ENCODE measurements around the gene GIPC2. TPM values are rescaled to one million over a fixed set of nuclear protein-coding genes. Genes with fewer than 3 reads are reported as not detected.

Gene GIPC2
- total RNA-seq, 2 donors from 2014 or later: 0.79 to 2.1 TPM

- no peak for DNase-seq
- no peak overlapping the region for H3K27ac Mint-ChIP-seq
- Histone ChIP-seq H3K9ac (ENCODE audit: extremely low read depth, low read length, poor library complexity, severe bottlenecking) (no peak overlapping the region), H3K27me3 (ENCODE audit: control insufficient read depth, insufficient read depth, low read length, poor library complexity, severe bottlenecking) (no peaks in the 10 kb centered on the region), H3K36me3 (ENCODE audit: control insufficient read depth, insufficient read depth, low read length) (no peaks in the 10 kb centered on the region), H3K4me3 (ENCODE audit: low read length) (no peak overlapping the region), H3K4me1 (ENCODE audit: control insufficient read depth, insufficient read depth, low read length) (no peaks in the 10 kb centered on the region), H3K9me3 (ENCODE audit: control insufficient read depth, low read length) (no peaks in the 10 kb centered on the region), H3K27ac (ENCODE audit: low read depth, low read length) (no peak overlapping the region)
- H3K9me3 Mint-ChIP-seq: no peaks in the 10 kb centered on the region
- TF ChIP-seq, protein P1, sequence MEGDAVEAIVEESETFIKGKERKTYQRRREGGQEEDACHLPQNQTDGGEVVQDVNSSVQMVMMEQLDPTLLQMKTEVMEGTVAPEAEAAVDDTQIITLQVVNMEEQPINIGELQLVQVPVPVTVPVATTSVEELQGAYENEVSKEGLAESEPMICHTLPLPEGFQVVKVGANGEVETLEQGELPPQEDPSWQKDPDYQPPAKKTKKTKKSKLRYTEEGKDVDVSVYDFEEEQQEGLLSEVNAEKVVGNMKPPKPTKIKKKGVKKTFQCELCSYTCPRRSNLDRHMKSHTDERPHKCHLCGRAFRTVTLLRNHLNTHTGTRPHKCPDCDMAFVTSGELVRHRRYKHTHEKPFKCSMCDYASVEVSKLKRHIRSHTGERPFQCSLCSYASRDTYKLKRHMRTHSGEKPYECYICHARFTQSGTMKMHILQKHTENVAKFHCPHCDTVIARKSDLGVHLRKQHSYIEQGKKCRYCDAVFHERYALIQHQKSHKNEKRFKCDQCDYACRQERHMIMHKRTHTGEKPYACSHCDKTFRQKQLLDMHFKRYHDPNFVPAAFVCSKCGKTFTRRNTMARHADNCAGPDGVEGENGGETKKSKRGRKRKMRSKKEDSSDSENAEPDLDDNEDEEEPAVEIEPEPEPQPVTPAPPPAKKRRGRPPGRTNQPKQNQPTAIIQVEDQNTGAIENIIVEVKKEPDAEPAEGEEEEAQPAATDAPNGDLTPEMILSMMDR (conservative IDR thresholded peaks at IDR 0.05): no peak
- H3K4me3 Mint-ChIP-seq: no peak overlapping the region
- H3K4me1 Mint-ChIP-seq: no peaks in the 10 kb centered on the region
- H3K36me3 Mint-ChIP-seq (ENCODE audit: low read depth): no peaks in the 10 kb centered on the region
- H3K27me3 Mint-ChIP-seq (ENCODE audit: insufficient read depth): no peaks in the 10 kb centered on the region
- 86% methylated on average over 1 of the region's 1 CpG; no CpG with 5 or more reads in 1 of the 2 experiments for WGBS, 2 experiments (ENCODE audit: insufficient coverage in 1 of 2, insufficient read length in 1 of 2)
Measured at GRCh38 chr1:78073441-78073840, 27.7 kb downstream of the GIPC2 start.

DNA sequence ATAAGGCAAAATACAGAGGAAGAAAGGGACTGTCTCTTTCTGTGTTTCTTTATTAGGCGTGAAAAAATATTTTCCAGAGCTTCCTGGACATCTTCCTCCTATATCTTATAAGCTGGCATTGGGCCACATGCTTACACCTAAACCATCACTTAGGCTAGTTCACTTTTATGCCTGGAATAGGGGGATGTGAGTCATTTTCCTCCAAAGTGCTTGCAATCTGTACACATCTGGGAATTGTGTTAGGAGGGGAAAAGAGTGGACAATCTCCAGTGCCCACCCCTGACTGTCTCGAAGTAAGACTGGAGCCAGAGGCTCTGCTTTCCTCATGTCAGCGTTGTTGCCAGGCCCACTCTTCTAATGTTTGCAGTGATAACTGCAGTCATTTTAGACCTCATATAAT is 29.9 kb downstream of the GIPC2 start:
- DNase-seq: no peak
- H3K36me3 Mint-ChIP-seq (ENCODE audit: low read depth): no peaks in the 10 kb centered on the region
- no peaks in the 10 kb centered on the region for H3K4me1 Mint-ChIP-seq
- 83 to 97% methylated on average over 1 to 3 of the region's 3 CpGs for WGBS, 2 experiments (ENCODE audit: insufficient coverage in 1 of 2, insufficient read length in 1 of 2)
- Histone ChIP-seq H3K4me3 (ENCODE audit: low read length) (no peak overlapping the region), H3K4me1 (ENCODE audit: control insufficient read depth, insufficient read depth, low read length) (no peaks in the 10 kb centered on the region), H3K9ac (ENCODE audit: extremely low read depth, low read length, poor library complexity, severe bottlenecking) (no peak overlapping the region), H3K27me3 (ENCODE audit: control insufficient read depth, insufficient read depth, low read length, poor library complexity, severe bottlenecking) (no peaks in the 10 kb centered on the region), H3K36me3 (ENCODE audit: control insufficient read depth, insufficient read depth, low read length) (no peaks in the 10 kb centered on the region), H3K9me3 (ENCODE audit: control insufficient read depth, low read length) (no peaks in the 10 kb centered on the region), H3K27ac (ENCODE audit: low read depth, low read length) (no peak overlapping the region)
- H3K27me3 Mint-ChIP-seq (ENCODE audit: insufficient read depth): no peaks in the 10 kb centered on the region
- H3K27ac Mint-ChIP-seq: no peak overlapping the region
- no peaks in the 10 kb centered on the region for H3K9me3 Mint-ChIP-seq
- TF ChIP-seq, protein P1 (conservative IDR thresholded peaks at IDR 0.05): no peak
- no peak overlapping the region for H3K4me3 Mint-ChIP-seq

- Mint-ChIP-seq H3K27ac (no peak overlapping the region), H3K4me1 (no peaks in the 10 kb centered on the region), H3K36me3 (ENCODE audit: low read depth) (no peaks in the 10 kb centered on the region)
Measured at GRCh38 chr1:78078358-78078757, 32.6 kb downstream of the GIPC2 start.

More at GRCh38 chr1:78078358-78078757, 32.6 kb downstream of the GIPC2 start:
- H3K9me3 Mint-ChIP-seq: no peaks in the 10 kb centered on the region
- no peak overlapping the region for H3K9ac ChIP-seq (ENCODE audit: extremely low read depth, low read length, poor library complexity, severe bottlenecking)
- WGBS, 2 experiments (ENCODE audit: insufficient coverage in 1 of 2, insufficient read length in 1 of 2): 84 to 93% methylated on average over 2 to 3 of the region's 3 CpGs
- no peaks in the 10 kb centered on the region for H3K9me3 ChIP-seq (ENCODE audit: control insufficient read depth, low read length)
- H3K4me3 ChIP-seq (ENCODE audit: low read length): no peak overlapping the region
- H3K27ac ChIP-seq (ENCODE audit: low read depth, low read length): no peak overlapping the region
- no peaks in the 10 kb centered on the region for H3K27me3 Mint-ChIP-seq (ENCODE audit: insufficient read depth)
- no peak for DNase-seq
- H3K4me3 Mint-ChIP-seq: no peak overlapping the region
- TF ChIP-seq, protein P1 (conservative IDR thresholded peaks at IDR 0.05): no peak
- H3K36me3 ChIP-seq (ENCODE audit: control insufficient read depth, insufficient read depth, low read length): no peaks in the 10 kb centered on the region
- H3K27me3 ChIP-seq (ENCODE audit: control insufficient read depth, insufficient read depth, low read length, poor library complexity, severe bottlenecking): no peaks in the 10 kb centered on the region
- no peaks in the 10 kb centered on the region for H3K4me1 ChIP-seq (ENCODE audit: control insufficient read depth, insufficient read depth, low read length)

Data from endodermal cell (in vitro differentiated cells).